Measurements from ENCODE around the gene CCDC47.

Gene CCDC47

GRCh38 chr17:63699638-63700527 lies 73.5 kb downstream of the CCDC47 start, which contains the start of gene LIMD2:
Gene LIMD2 (minus strand): TSS chr17:63700125. CDS start chr17:63699298, 827 bp downstream.
- peak in 14 of 58 donors; percentile 18 to 46 (median 28) for DNase-seq

GRCh38 chr17:63698886-63699637 lies 74.3 kb downstream of the CCDC47 start:
- DNase-seq, result peak in 4 of 58 donors; percentile 17 to 29 (median 24)

- DNase-seq, result no peak
Observed at GRCh38 chr17:63698381-63698885, 75.0 kb downstream of the CCDC47 start.

- DNase-seq, result peak in 5 of 58 donors; percentile 15 to 38 (median 21)
Observed at GRCh38 chr17:63697341-63698286, 75.8 kb downstream of the CCDC47 start.

- DNase-seq, result peak in 1 of 58 donors; percentile 16
Observed at GRCh38 chr17:63696381-63696961, 76.9 kb downstream of the CCDC47 start.

GRCh38 chr17:63695889-63696288 lies 77.5 kb downstream of the CCDC47 start:
- no peak for DNase-seq

Data from anterior cingulate cortex (tissue), 58 donors.